Measurements from ENCODE around the gene OTUD4.

Gene OTUD4

GRCh38 chr4:145083891-145084605, 96.3 kb downstream of the OTUD4 start:
- no peak for TF ChIP-seq CTCF (IDR thresholded peaks at IDR 0.05)

All from LNCAP (cell line).